Sciatic nerve (tissue), 2 donors: ENCODE results near the gene MAPKAP1. TPM values are rescaled to one million over a fixed set of nuclear protein-coding genes. Genes with fewer than 3 reads are reported as not detected.

Experiments used
- ATAC-seq: fragments of 200-7000 bp; cut with Tn5 transposase; one replicate; pipeline ENCODE4 v1.9.1; 2020; ENCODE audit warnings: mild to moderate bottlenecking, moderate library complexity
- DNase-seq: peaks from one replicate; pipeline ENCODE4 v3.0.0-alpha.2; 2020; ENCODE audit warnings: low spot score
- intact Hi-C: fragments of 100-400 bp; cut with DNase I; formaldehyde crosslinking; loops from one replicate; pipeline ENCODE4 v1.14.2; 2022
- total RNA-seq: library from RNA; stranded (reverse); fragmentation: NEBNext Ultra II Directional; extraction: Animal tissue kit (Norgen Biotek cat#: 25700); gene quantifications from one replicate; pipeline ENCODE4 v1.2.1, GENCODE V29; 2021
- donor health status: DM: no; HTN: no; CAD: no.
- donor health status: DM: no; HTN: no; CAD: no.

The MAPKAP1 gene
- total RNA-seq, 1 donor from 2014 or later, result 54.6 TPM

- no peak for DNase-seq
- no peak for ATAC-seq
- intact Hi-C loops, result no loop called here
These were observed 150.8 kb downstream of the MAPKAP1 start for GRCh38 chr9:125556046-125556721.

- intact Hi-C loops, result no loop called here
- DNase-seq, result no peak
- no peak for ATAC-seq
These were observed 152.3 kb downstream of the MAPKAP1 start for GRCh38 chr9:125554726-125555125.

GRCh38 chr9:125551781-125552180 lies 155.2 kb downstream of the MAPKAP1 start:
- DNase-seq (no peak), ATAC-seq (no peak)
- intact Hi-C loops, result no loop called here

- DNase-seq (no peak), ATAC-seq (peak; percentile 22)
- intact Hi-C loops, result no loop called here
These were observed 156.8 kb downstream of the MAPKAP1 start for GRCh38 chr9:125549891-125550885.

GRCh38 chr9:125549465-125549871 lies 157.5 kb downstream of the MAPKAP1 start:
- peak; percentile 93 for ATAC-seq
- intact Hi-C loops, result no loop called here
- no peak for DNase-seq

- peak; percentile 54 for ATAC-seq
- DNase-seq, result no peak
- intact Hi-C loops, result no loop called here
These were observed 158.0 kb downstream of the MAPKAP1 start for GRCh38 chr9:125549039-125549438.

GRCh38 chr9:125548141-125548540 lies 158.9 kb downstream of the MAPKAP1 start:
- no peak for ATAC-seq
- intact Hi-C loops, result no loop called here
- DNase-seq, result no peak

GRCh38 chr9:125547368-125547767 lies 159.6 kb downstream of the MAPKAP1 start:
- ATAC-seq (no peak), DNase-seq (no peak)
- intact Hi-C loops, result no loop called here

- ATAC-seq (no peak), DNase-seq (no peak)
- intact Hi-C loops, result no loop called here
These were observed 161.2 kb downstream of the MAPKAP1 start for GRCh38 chr9:125545845-125546244.

GRCh38 chr9:125544988-125545651 lies 161.9 kb downstream of the MAPKAP1 start:
- ATAC-seq, result no peak
- intact Hi-C loops, result no loop called here
- DNase-seq, result no peak

- intact Hi-C loops, result no loop called here
These were observed 162.5 kb downstream of the MAPKAP1 start for GRCh38 chr9:125544484-125544883.

GRCh38 chr9:125541840-125542243 lies 165.2 kb downstream of the MAPKAP1 start:
- DNase-seq (no peak), ATAC-seq (no peak)
- intact Hi-C loops, result no loop called here

More at GRCh38 chr9:125544484-125544883, 162.5 kb downstream of the MAPKAP1 start:
- ATAC-seq, result no peak
- no peak for DNase-seq

GRCh38 chr9:125540497-125540896 lies 166.5 kb downstream of the MAPKAP1 start:
- ATAC-seq (no peak), DNase-seq (no peak)
- intact Hi-C loops, result no loop called here

GRCh38 chr9:125538092-125538473 lies 168.9 kb downstream of the MAPKAP1 start:
- DNase-seq, result no peak
- intact Hi-C loops, result no loop called here
- peak; percentile 70 for ATAC-seq

- no peak for DNase-seq
- ATAC-seq, result peak; percentile 13
- intact Hi-C loops, result no loop called here
These were observed 169.4 kb downstream of the MAPKAP1 start for GRCh38 chr9:125537442-125538091.

GRCh38 chr9:125536776-125537175 lies 170.2 kb downstream of the MAPKAP1 start:
- DNase-seq (no peak), ATAC-seq (no peak)
- intact Hi-C loops, result no loop called here

- ATAC-seq (no peak), DNase-seq (no peak)
- intact Hi-C loops, result no loop called here
These were observed 170.7 kb downstream of the MAPKAP1 start for GRCh38 chr9:125536167-125536772.

- DNase-seq (no peak), ATAC-seq (no peak)
- intact Hi-C loops, result no loop called here
These were observed 171.9 kb downstream of the MAPKAP1 start for GRCh38 chr9:125534971-125535701.
